Endothelial cell of umbilical vein (primary cell): ENCODE data around the gene NAA40. TPM values are rescaled to one million over a fixed set of nuclear protein-coding genes. Genes with fewer than 3 reads are reported as not detected.

Experiments
- BruUV-seq: library from RNA; stranded (reverse); fragments of 400-500 nt; replicated peaks from 2 replicates; lab custom pipeline; 2021; lab: Mats Ljungman, UMichigan
- CTCF ChIA-PET: fragments of 300-600, 350-600 bp; sonication (Branson Sonifier 250); formaldehyde crosslinking; loops from one replicate; lab custom pipeline; 2021; ENCODE audit warnings: antibody characterized with exemption, inconsistent platforms; lab: Charles Lee
- POLR2A ChIA-PET: fragments of 300-600, 350-600 bp; sonication (Branson Sonifier 250); formaldehyde crosslinking; loops from one replicate; lab custom pipeline; 2021; ENCODE audit warnings: antibody characterized with exemption, inconsistent platforms; lab: Charles Lee
- DNase-seq: peaks from one replicate; pipeline ENCODE4 v3.0.0-alpha.2; 2011; ENCODE audit warnings: low read depth, low spot score
- FAIRE-seq: peaks from 2 replicates; lab custom pipeline; 2011; peaks lifted over from hg19 to GRCh38; lab: Jason Lieb, UNC
- H2AFZ ChIP-seq: 2 replicates; pipeline ENCODE4 v1.6.0; 2012; ENCODE audit warnings: low read depth, low read length, control low read depth, inconsistent platforms
- H3K27ac ChIP-seq: 2 replicates; pipeline ENCODE4 v1.5.1; 2011; ENCODE audit warnings: low read depth, mild to moderate bottlenecking, control low read depth, low read length, moderate library complexity; ENCODE audit not compliant: insufficient read depth
- H3K27me3 ChIP-seq, 2 experiments: 2 replicates each; pipeline versions ENCODE4 v1.6.0 to v1.6.1; 2011; ENCODE audit warnings: low read length in 2 of 2, mixed read lengths in 1 of 2; ENCODE audit not compliant: control insufficient read depth in 2 of 2, insufficient read depth in 2 of 2
- H3K36me3 ChIP-seq, 2 experiments: 2 replicates in 1 of 2; 3 replicates in 1 of 2; pipeline ENCODE4 v1.5.1; 2011; ENCODE audit warnings: low read length in 2 of 2, mild to moderate bottlenecking in 1 of 2, moderate library complexity in 1 of 2; ENCODE audit not compliant: control insufficient read depth in 2 of 2, insufficient read depth in 2 of 2; ENCODE audit errors: extremely low read depth in 1 of 2
- H3K4me1 ChIP-seq: 3 replicates; pipeline ENCODE4 v1.5.1; 2011; ENCODE audit warnings: mild to moderate bottlenecking, low read length; ENCODE audit not compliant: control insufficient read depth, insufficient read depth; ENCODE audit errors: extremely low read depth
- H3K4me2 ChIP-seq: 2 replicates; pipeline ENCODE4 v1.6.1; 2011; ENCODE audit warnings: low read length, control low read depth, mixed read lengths; ENCODE audit not compliant: insufficient read depth
- H3K4me3 ChIP-seq, 3 experiments: fragments of 200-600 bp in 1 of 3; sonication (generic), shearing (Covaris generic) in 1 of 3; replicated peaks in 1 of 3; 2 replicates each; pipeline ENCODE4 v1.5.1; 2011 to 2016; ENCODE audit warnings: control low read depth in 3 of 3, low read length in 3 of 3, mild to moderate bottlenecking in 2 of 3, inconsistent platforms in 1 of 3, low read depth in 1 of 3, moderate library complexity in 1 of 3; ENCODE audit not compliant: insufficient read depth in 1 of 3
- H3K79me2 ChIP-seq: 2 replicates; pipeline ENCODE4 v1.6.0; 2012; ENCODE audit warnings: low read length, inconsistent platforms; ENCODE audit not compliant: control insufficient read depth, insufficient read depth
- H3K9ac ChIP-seq: replicated peaks from 2 replicates; pipeline ENCODE3; 2011; ENCODE audit warnings: low read length, control low read depth; ENCODE audit not compliant: insufficient read depth; ENCODE audit errors: extremely low read depth
- H3K9me1 ChIP-seq: replicated peaks from 3 replicates; pipeline ENCODE4 v1.6.0; 2011; ENCODE audit warnings: mild to moderate bottlenecking, low read length; ENCODE audit not compliant: control insufficient read depth, insufficient read depth; ENCODE audit errors: extremely low read depth
- H3K9me3 ChIP-seq: replicated peaks from 2 replicates; pipeline ENCODE4 v1.5.1; 2012; ENCODE audit warnings: low read length, inconsistent platforms; ENCODE audit not compliant: control insufficient read depth, insufficient read depth
- H4K20me1 ChIP-seq: replicated peaks from 2 replicates; pipeline ENCODE3; 2011; ENCODE audit warnings: mild to moderate bottlenecking, low read length; ENCODE audit not compliant: control insufficient read depth, insufficient read depth; ENCODE audit errors: extremely low read depth
- CTCF ChIP-seq, 2 donors: IDR thresholded peaks; 1 replicate in 1 of 2; 2 replicates in 1 of 2; pipeline ENCODE4 v1.5.1; 2011; ENCODE audit warnings: low read length in 2 of 2, mild to moderate bottlenecking in 2 of 2, moderate library complexity in 2 of 2, control low read depth in 1 of 2, inconsistent platforms in 1 of 2, low read depth in 1 of 2; ENCODE audit not compliant: insufficient read depth in 1 of 2; ENCODE audit errors: extremely low read depth in 1 of 2
- EZH2 ChIP-seq: IDR thresholded peaks from 2 replicates; pipeline ENCODE4 v1.6.1; 2012; ENCODE audit warnings: borderline replicate concordance, low read depth, mild to moderate bottlenecking, moderate library complexity, low read length, inconsistent platforms; ENCODE audit not compliant: severe bottlenecking
- JUN ChIP-seq: IDR thresholded peaks from 2 replicates; pipeline ENCODE4 v1.6.1; 2011; ENCODE audit warnings: borderline replicate concordance, low read depth; ENCODE audit not compliant: insufficient read length, insufficient read depth
- MAX ChIP-seq: IDR thresholded peaks from 2 replicates; pipeline ENCODE4 v1.6.1; 2011; ENCODE audit not compliant: insufficient read depth, insufficient read length
- MYC ChIP-seq: IDR thresholded peaks from one replicate; pipeline ENCODE4 v1.6.1; 2011; ENCODE audit warnings: mild to moderate bottlenecking, low read depth, low read length
- POLR2A ChIP-seq: IDR thresholded peaks from 2 replicates; pipeline ENCODE4 v1.6.1; 2012; ENCODE audit warnings: low read depth, mild to moderate bottlenecking, control low read depth, low read length
- POLR2AphosphoS5 ChIP-seq: IDR thresholded peaks from 2 replicates; pipeline ENCODE4 v1.6.1; 2012; ENCODE audit warnings: low read depth, mild to moderate bottlenecking, control low read depth, low read length, moderate library complexity; ENCODE audit not compliant: insufficient read depth
- dilution Hi-C: fragments of 300-500 bp; cut with MboI; formaldehyde crosslinking; loops from one replicate; pipeline ENCODE4 v1.15.0; 2019; ENCODE audit warnings: low sequenced_read_pairs; ENCODE audit not compliant: extremely low pct_ligation_motif_present
- intact Hi-C: fragments of 100-400 bp; cut with micrococcal nuclease; formaldehyde crosslinking; loops from one replicate; pipeline ENCODE4 v1.10.0; 2022
- polyA plus RNA-seq, 4 experiments: library from polyadenylated mRNA; depleted of rRNA in 3 of 4; stranded (reverse) in 3 of 4; unstranded in 1 of 4; fragments of >200 nt; gene quantifications; 2 replicates each; pipeline versions ENCODE4 v1.2.1 to v1.2.3, GENCODE V29; 2011 to 2012; ENCODE audit warnings: missing spikeins in 1 of 4
- total RNA-seq: library from RNA; stranded (reverse); gene quantifications from 2 replicates; pipeline ENCODE4 v1.2.3, GENCODE V29; 2021

Gene NAA40
- total and polyA plus RNA-seq, 2 donors (not counting 3 experiments of a cell fraction or from before 2014, with no cell fraction given): 28.5 to 32.3 TPM

- dilution Hi-C loops (no loop called here), intact Hi-C loops (loop anchor here (2.0 kb wide), 3 partner anchors 21 to 171 kb away; partner anchors contain the start of genes MARK2 and RCOR2)
- Histone ChIP-seq H3K9ac (peak overlapping the region; percentile 51), H3K27me3 (no peaks in the 10 kb centered on the region), H3K4me3 (peak overlapping the region; percentile 52 to 98 (median 67)), H3K4me1 (peaks cover 11% of the 10 kb centered on the region), H3K9me1 (no peaks in the 10 kb centered on the region), H3K4me2 (peak overlapping the region; percentile 84), H3K36me3 (no peaks in the 10 kb centered on the region), H3K9me3 (no peaks in the 10 kb centered on the region), H3K79me2 (peaks cover 18% of the 10 kb centered on the region), H3K27ac (peak overlapping the region; percentile 34), H2AFZ (peak overlapping the region; percentile 100), H4K20me1 (no peaks in the 10 kb centered on the region)
- FAIRE-seq (no peak), DNase-seq (no peak)
- CTCF ChIA-PET: interaction anchor here (1.0 to 2.4 kb wide), 4 partner anchors 8 to 169 kb away, joined by 3 to 9 read pairs (median 4); partner anchors contain the start of genes RCOR2 and ZFTA
- BruUV-seq: no TSS peak
- POLR2A ChIA-PET: no interaction called here
- no peak for TF ChIP-seq POLR2AphosphoS5
- no peak for TF ChIP-seq CTCF (IDR thresholded peaks at IDR 0.05; ENCODE audit: extremely low read depth in 1 of 2, insufficient read depth in 1 of 2, low read depth in 1 of 2, low read length in 2 of 2)
- TF ChIP-seq MYC: no peak
- TF ChIP-seq POLR2A: no peak
- no peak for TF ChIP-seq JUN
- no peak for TF ChIP-seq MAX
- no peak for TF ChIP-seq EZH2
Measured at GRCh38 chr11:63937713-63938478, 906 bp upstream of the NAA40 start.
